Left renal cortex interstitium (tissue), 4 donors: ENCODE measurements around the gene CEP131. TPM values are rescaled to one million over a fixed set of nuclear protein-coding genes. Genes with fewer than 3 reads are reported as not detected.

Experiments used
- DNase-seq, 4 donors: peaks; one replicate each; pipeline ENCODE4 v3.0.0-alpha.2; 2013; ENCODE audit warnings: low read depth in 4 of 4, low spot score in 2 of 4, missing footprints in 1 of 4
- polyA plus RNA-seq, 4 donors: library from polyadenylated mRNA; unstranded; fragments of 120-200 nt; gene quantifications; one replicate each; pipeline ENCODE4 v1.2.1, GENCODE V29; 2013; ENCODE audit not compliant: insufficient read length in 4 of 4

The CEP131 gene
- polyA plus RNA-seq: 10 to 100 TPM; 12.3 to 26.9 (median 22.9) TPM

DNA sequence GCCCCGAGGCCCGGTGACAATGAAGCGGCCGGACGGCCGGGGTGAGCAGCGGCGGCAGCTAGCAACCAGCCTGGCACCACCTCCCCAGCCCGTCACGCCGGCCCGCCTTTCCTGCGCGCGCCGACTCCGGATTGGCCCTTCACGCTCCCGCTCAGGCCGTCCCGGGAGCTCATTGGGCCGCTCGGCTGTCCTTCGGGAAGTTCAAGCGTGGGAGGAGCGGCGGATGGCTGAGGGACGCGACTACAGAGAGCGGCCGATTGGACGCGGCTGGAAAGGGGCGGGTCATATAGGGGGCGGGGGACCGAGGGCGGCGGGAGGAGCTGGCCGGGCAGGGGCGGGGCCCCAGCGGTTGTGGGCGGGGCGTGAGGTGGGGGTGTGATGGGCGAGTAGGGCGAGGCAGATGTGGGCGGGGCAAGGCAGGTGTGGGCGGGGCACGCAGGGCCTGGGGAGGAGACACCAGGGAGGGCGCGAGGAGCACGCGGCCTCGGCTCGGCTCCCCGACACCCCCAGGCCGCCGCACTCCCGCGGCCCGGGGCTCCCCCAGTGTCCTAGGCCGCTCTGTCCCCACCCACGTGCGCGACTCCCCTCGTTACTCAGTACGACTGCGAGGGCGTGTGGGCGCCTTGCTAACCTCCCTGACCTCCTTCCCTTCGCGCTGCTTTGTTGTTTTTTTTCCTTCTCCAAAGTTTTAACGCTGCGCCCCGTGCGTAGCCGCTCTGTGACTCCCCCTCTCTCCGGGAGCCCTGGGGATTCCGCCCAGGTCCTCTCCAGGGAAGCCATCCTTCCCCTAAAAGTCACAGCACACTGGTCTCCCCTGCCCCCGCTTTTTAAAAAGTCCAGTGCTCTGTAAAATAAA lies at the start of gene CEP131:
CEP131 (minus strand) TSS at position 60 of the 856 bp plus-strand sequence. CDS start 2,909 bp downstream, outside the sequence.
- peak; percentile 88 to 94 (median 92) for DNase-seq

DNA sequence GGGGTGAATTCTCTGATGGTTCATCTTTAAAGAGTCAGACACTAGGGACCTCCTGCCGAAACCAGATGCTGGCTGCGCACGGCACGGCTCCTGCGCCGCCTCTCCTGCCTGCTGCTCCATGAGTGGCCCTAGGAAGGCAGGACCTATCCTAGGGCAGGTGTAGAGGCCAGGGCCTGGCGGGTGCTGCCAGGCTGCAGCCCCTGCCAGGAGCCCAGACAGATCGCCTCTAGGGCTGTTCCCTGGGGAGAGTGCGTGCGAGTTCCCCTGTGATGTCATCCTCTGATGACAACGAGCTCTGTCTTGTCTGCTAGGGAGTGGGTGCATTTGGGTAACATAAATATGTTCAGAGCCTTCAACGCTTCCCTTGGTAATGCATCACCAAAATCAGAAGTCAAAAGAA lies 48.5 kb upstream of the CEP131 start:
- DNase-seq: no peak

DNA sequence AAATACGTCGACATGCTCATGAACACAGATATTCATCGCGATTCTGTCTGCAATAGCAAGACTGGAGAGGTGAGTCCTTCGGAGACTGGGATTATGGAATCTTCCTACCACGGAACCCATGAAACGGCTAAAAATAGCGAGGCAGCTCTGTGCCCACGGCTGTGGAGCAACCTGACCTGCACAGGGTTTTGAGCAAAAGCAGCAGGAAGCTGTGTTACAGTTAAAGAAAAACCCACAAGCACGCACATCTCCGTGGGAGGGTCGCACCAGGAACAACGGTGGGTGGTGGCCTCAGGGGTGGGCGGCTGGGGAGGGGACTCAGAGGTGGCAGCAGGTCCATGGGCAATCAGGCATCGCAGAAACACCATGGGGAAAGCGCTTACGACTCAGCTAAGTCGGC lies 47.5 kb upstream of the CEP131 start:
- DNase-seq: no peak

DNA sequence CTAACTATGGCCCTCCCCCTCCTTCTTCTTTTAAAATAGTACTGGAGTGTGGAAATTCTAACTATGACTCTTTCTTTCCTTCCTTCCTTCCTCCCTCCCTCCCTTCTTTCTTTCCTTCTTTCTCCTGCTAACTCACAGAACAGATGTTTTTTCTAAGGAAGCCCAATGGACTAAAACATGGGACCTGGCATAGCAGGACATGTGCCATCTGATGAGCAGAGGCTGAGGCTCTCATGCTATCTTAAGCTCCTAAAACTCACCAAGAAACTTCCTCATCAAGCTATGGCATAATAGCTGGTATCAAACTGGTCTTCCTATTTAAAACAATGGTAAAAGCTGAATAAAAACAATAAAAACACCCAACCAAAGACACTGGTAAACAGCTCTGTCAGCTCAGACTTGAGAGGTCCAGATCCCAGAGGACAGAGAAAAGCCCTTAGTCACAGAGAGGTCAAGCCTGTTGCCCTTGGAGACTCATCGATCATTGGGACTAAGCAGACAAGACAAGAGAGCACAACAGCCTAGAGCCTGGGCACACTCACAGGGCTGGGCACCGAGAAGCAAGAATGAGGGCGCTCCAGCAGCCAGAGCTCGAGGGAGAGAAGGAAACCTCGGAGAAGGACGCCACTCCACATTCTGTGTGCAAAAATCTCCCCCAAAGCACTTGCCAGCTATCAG lies 44.8 kb upstream of the CEP131 start:
- no peak for DNase-seq

DNA sequence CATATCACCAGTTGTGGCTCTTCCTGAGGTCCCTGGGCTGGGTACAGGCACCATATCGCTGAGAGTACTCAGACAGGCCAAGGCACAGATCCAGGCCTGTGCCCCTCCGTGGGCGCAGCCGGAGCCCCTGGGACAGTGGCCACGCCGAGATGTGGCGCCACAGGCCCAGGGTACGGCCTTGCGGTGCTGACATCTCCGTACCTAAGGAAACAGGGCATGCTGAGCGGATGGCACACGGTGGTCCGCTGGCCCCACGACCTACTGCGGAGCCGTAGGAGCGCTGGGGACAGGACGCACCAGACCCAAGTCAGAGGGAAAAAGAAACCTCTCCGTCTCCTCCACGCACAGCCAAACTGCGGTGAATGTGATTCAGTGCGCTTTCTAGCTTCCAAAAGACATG lies 42.8 kb upstream of the CEP131 start:
- DNase-seq: no peak

DNA sequence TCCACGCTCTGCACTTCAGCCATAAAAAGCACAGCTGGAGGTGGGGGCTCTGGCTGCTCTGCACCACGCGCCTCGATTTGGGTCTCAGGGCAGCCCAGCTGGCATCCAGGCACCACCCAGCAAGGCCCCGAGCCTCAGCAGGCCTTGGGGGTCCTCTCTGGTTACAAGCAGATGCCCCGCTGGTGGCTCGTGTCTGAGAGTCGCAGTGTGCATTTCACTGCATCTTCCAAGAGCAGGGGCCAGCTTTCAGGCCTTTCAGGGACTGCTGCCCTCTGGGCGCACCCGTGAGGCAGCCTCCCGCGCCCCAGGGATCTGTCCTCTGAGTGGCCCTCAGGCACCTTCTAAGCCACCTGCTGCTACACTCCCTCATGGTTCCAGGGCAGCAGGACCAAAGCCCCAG lies 41.9 kb upstream of the CEP131 start:
- DNase-seq: no peak

DNA sequence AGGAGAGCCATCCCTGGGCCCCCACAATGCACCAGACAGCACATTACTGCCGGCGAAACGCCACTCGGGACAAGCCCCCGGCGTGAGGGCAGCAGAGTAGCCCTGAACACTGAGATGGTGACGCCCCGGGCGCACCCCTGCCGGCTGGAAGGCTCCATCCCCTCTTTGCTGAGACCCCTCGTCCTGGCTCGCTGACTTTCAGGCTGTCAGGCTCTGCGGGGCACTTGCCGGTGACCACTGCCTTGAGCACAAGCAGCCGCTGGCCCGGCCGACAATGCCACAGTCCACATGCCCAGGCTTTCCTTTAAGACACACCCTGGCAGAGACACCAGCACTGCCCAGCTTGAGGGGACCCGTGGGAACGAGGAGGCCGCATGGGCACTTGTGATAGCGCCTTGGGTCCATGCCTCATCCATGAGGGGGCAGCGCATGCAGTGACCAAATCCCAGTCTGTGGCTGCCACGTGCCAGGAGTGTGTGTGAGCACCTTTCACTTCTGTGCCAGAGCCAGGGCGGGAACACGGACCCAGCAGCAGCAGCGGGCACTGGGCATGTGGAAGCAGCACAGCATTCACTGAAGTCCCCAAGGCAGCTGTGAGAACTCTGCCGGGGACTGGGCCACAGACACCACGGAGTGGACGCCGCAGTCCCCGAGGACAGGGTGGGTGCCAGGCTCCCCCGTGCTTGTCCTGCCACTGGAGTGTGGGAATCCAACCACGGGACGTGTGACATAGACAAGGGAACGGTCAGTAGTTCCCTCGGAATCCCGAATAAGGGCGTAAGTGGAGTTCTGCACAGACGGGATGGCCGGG lies 40.8 kb upstream of the CEP131 start:
- no peak for DNase-seq

DNA sequence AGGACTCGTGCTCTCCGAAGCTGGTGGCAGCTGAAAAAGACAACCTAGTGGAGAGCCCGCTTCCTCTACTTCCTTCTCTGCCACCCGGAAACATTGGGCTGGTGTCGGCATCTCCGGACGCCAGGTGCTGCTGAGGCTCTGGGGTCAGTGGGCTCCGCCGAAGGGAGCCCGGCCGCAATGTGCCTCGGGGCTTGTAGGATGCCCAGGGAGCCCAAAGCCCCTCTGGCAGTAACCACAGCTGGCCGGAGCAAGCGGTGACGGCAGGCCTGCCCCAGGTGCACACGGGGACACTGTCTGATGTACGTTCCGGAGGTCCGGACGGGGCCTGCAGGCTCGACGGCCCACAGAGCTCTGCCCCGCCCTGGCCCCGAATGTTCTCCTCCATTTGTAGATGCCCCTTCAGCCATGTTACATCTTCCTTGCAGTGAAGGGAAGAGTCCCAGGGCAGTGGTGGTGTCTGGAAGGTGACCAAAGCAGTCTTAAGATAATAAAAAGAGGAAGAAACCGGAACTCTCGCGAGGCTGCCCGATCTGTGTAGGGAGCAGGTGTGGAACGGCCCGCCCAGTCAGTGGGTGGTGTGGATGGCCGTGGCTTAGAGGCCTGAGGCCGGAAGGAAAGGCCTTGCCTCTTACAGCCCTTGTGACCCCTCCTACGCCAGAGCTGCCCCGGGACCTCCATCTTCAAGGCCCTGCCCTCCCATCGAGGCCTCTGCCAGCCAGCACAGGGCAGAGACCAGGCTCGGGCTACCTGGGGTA lies 39.0 kb upstream of the CEP131 start:
- DNase-seq: no peak

DNA sequence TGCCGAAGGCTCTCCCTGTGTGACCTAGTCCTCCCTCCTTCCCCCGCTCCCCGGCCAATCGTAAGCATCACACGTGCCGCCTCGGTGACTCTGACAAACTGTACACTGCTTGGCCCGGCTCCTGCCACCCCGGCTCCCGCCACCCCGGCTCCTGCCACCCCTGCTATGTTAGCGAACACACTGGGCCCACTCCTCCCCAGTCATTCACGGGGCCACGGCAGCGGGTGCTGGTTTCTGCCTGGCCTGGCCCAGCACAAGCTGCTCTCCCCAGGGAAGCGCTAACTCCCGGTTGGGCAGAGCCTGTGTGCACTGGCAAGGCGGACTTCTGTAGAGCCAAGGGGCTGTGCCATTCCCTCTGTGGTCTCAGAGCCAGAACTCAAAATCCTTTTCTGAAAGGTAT lies 38.3 kb upstream of the CEP131 start:
- DNase-seq: no peak

DNA sequence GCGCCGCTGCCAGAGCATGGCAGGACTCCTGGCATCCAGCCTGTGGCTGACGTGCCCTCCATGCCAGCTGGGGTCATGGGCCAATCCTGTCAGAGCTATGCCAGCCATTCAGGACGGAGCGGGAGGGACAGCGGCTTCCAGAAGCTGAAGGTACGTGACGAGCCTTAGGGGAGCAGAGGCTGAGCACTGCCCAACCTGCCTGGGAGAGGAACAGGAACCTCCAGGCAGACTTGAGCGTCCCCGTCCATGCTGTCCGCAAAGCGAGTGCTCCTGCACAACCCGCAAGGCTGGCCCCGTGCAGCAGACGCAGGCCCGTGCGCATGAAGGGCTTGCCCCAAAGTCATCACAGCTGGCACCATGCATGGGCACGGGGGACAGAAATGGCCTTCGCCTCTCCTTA lies 37.9 kb upstream of the CEP131 start:
- no peak for DNase-seq

DNA sequence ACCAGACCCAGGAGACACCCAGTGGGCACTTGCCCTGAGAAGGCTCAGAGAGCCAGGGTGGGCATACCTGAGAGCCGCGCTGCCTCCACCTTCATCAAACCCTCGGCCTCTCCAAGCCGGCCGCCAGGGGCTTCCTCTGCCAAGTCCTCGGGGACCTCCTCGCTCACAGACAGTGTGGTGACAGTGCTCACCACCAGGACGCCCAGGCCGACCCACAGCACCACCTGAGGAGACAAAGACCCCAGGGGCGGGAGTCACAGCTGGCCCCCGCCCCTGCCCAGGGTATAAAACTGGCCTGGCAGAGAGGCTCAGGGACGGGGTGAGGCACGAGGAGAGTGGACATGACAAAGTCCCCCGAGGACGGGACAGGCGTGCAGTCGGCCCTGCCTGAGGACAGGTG lies 37.4 kb upstream of the CEP131 start:
- DNase-seq: no peak

DNA sequence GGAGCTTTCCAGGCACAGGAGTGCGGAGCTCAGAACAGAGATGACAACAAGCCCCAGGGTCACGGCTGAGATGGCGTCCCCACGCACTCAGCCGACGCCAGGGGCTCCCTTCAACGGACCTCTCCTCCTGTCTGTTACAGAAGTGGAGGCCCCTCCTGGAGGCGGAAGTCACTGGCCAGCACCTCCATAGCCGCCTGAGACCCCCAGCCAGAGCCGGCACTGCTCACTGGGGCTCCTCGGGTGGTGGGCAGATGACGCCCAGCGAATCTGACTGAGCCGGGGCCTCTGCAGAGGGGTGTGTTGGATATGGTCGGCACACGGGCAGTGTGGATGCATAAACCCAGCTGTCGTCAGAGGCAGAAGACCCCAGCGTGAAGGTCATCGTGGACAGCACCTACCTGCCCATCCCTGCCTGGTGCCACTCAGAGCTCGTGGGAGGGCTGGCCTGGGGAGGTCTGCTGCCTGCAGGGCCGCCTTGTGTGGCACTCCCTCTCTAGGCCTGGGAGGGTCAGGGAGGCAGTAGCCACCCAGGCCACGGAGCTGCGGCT lies 36.4 kb upstream of the CEP131 start:
- no peak for DNase-seq

DNA sequence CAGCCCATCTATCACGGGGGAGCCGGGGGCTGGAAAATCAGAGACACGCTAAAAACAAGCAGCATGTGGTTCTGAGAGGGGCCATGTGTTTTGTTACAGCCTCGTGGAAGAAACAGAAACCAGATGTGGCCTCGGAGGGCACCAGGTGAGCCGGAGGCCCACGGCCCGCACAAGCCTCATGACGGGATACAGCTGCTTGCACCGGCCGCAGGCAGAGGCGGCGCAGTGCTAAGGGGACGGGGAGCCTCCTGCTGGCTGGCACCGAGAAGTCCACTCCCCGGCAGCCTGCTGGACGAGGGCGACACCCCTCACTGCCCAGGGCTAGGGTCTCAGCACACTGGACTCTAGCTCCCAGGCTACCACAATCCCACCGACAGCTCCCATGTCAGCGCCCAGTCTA lies 35.5 kb upstream of the CEP131 start:
- peak in 1 of 4 donors; percentile 40 for DNase-seq

DNA sequence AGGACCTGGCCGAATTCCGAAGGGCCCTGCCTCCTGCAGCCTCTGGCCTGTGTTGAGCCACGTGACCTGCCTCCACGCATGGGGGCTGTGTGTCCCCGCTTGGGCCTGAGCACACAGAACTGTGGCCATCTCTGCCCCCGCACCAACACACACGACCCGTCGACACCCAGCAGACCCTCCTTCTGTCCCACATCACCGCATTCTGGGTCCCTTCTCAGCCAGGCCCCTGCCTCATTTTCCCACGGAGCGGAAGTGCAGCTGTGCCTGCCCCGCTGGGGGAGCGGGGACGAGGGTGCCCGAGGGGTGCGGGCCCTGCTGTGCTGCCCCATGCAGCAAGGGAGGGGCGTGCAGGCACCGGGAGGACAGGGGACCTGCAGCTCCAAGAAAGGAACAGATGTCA lies 34.8 kb upstream of the CEP131 start:
- no peak for DNase-seq

DNA sequence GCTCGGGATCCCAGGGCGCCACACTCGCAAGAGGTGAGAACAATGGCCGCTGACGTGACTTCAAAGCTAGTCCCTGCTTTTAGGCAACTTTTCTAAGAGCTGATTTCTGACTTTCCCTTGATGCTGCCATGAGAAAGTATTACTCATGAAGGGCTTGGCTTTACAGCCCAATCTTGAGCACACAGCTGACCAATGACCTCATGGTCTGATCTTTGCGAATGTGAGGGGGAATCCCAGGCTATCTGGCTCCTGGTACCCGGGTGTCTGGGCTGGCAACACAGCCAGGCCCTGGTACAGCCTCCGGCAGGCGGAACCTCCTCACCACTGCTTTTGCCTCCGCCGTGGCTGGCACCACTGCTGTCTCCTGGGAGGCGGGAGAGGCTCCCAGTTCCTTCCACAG lies 33.9 kb upstream of the CEP131 start:
- no peak for DNase-seq

DNA sequence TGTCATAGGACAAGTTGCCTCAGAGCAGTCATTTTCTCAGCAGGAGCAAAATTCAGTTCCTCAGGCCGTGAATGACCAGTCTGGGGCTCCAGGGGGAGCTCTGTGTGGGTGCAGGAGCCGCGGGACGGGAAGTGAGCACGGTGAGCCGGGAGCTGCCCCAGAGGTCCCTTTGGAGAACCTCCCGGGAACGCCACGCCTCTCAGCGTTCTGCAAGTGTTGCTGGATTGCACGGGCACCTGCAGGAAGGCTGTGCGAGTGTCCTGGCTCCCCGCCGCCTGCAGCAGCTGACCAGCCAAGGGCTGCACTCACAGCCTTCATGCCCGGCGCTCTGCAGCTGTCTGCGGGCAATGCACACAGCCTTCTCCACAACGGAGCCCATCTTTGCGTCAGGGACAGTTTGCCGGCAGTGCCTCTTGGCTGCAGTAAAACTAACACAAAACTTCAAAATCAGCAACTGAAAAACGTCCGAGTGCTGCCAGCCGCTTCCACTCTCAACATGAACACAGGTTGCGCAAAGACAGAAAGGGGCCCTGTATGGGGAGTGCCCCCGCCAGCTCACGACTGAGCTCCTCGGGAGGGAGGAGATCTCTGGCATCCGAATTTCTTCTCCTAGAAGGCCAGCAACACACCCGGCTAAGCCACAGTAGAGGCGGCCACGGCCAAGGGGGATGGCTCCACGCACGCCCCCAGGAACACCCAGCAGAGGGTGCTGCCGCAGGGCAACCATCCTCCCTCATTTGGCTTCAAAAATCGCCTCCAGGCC lies 32.4 kb upstream of the CEP131 start:
- DNase-seq: no peak

DNA sequence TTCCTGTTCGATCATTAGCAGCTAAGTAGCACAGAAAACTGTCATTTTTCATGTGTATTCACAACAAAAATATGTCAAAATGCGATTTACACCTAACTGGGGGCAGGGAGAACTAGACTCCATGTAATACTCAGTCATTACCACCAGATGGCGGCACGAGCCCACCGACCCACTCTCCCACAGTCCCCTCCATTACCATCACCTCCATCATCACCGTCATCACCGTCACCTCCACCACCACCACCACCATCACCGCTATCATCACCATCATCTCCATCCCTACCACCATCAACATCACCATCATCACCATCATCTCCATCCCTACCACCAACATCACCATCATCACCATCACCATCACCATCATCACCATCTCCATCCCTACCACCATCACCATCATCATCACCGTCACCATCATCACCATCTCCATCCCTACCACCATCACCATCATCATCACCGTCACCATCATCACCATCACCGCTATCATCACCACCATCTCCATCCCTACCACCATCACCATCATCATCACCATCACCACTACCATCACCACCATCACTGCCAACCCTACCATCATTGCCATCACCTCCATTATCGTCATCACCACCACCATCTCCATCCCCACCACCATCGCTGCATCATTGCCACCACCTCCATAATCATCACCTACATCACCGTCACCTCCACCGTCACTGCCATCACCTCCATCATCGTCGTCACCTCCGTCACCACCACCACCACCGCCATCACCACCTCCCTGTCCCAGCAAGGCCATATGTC lies 30.8 kb upstream of the CEP131 start:
- DNase-seq: no peak

DNA sequence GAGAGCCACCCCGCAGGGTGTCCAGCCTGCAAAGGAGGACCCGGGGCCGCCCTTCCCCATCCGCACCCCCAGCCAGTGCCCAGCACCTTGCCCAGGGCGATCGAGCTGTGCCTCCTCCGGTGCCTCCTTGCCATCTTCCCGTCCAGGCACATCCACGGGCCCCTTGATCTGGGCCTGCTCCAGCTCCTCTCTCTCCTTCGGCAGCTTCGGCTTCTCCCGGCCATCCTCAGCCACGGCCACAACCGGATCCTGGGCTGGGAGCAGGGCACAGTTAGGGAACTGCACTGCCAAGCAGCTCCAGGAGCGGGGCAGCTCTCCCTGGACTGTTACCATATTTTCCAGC lies 30.2 kb upstream of the CEP131 start:
- DNase-seq: no peak
